Measurements from ENCODE around the gene CHST11. TPM values are rescaled to one million over a fixed set of nuclear protein-coding genes. Genes with fewer than 3 reads are reported as not detected.

CHST11 gene
- total RNA-seq, 2 donors from 2014 or later, result 4.6 to 14.5 TPM

- intact Hi-C loops (cut with DNase I), result no loop called here
- no peaks in the 10 kb centered on the region for H3K9me3 ChIP-seq
- no peaks in the 10 kb centered on the region for H3K27me3 ChIP-seq
- H3K4me3 ChIP-seq, result no peak overlapping the region
- no peaks in the 10 kb centered on the region for H3K36me3 ChIP-seq (replicated peaks in 1 of 2; ENCODE audit: insufficient read depth in 1 of 2, low read depth in 2 of 2)
- 82 to 87% methylated on average over 4 of the region's 4 CpGs for WGBS, 2 donors
- TF ChIP-seq CTCF (IDR thresholded peaks at IDR 0.05), result no peak
- no peak for TF ChIP-seq POLR2A (IDR thresholded peaks at IDR 0.05)
- no peak overlapping the region for H3K27ac ChIP-seq
- DNase-seq (no peak), ATAC-seq (no peak)
- H3K4me1 ChIP-seq, result no peaks in the 10 kb centered on the region
Observed at GRCh38 chr12:104472748-104473147, 16.0 kb downstream of the CHST11 start.

GRCh38 chr12:104473374-104473983, 16.7 kb downstream of the CHST11 start:
- 67 to 75% methylated on average over 10 of the region's 10 CpGs for WGBS, 2 donors
- Histone ChIP-seq H3K27ac (no peak overlapping the region), H3K27me3 (no peaks in the 10 kb centered on the region), H3K4me3 (no peak overlapping the region), H3K36me3 (replicated peaks in 1 of 2; ENCODE audit: insufficient read depth in 1 of 2, low read depth in 2 of 2) (no peaks in the 10 kb centered on the region), H3K9me3 (no peaks in the 10 kb centered on the region), H3K4me1 (no peaks in the 10 kb centered on the region)
- TF ChIP-seq POLR2A (IDR thresholded peaks at IDR 0.05) (no peak), CTCF (IDR thresholded peaks at IDR 0.05) (no peak)
- DNase-seq (no peak), ATAC-seq (no peak)
- intact Hi-C loops (cut with DNase I), result no loop called here

GRCh38 chr12:104475271-104475670, 18.5 kb downstream of the CHST11 start:
- H3K27me3 ChIP-seq, result no peaks in the 10 kb centered on the region
- intact Hi-C loops (cut with DNase I), result no loop called here
- no peak overlapping the region for H3K27ac ChIP-seq
- WGBS, 2 donors, result 29 to 63% methylated on average over 1 of the region's 1 CpG
- no peak for ATAC-seq
- TF ChIP-seq POLR2A (IDR thresholded peaks at IDR 0.05) (no peak), CTCF (IDR thresholded peaks at IDR 0.05) (no peak)
- no peak for DNase-seq
- H3K4me3 ChIP-seq, result no peak overlapping the region
- no peaks in the 10 kb centered on the region for H3K9me3 ChIP-seq
- no peaks in the 10 kb centered on the region for H3K36me3 ChIP-seq (replicated peaks in 1 of 2; ENCODE audit: insufficient read depth in 1 of 2, low read depth in 2 of 2)
- H3K4me1 ChIP-seq, result no peaks in the 10 kb centered on the region

- H3K4me3 ChIP-seq, result no peak overlapping the region
- H3K27me3 ChIP-seq, result no peaks in the 10 kb centered on the region
- 75 to 85% methylated on average over 6 of the region's 6 CpGs for WGBS, 2 donors
- DNase-seq, result no peak
- no peak for ATAC-seq
- H3K4me1 ChIP-seq, result peaks cover 6% of the 10 kb centered on the region
- TF ChIP-seq CTCF (IDR thresholded peaks at IDR 0.05) (no peak), POLR2A (IDR thresholded peaks at IDR 0.05) (no peak)
- intact Hi-C loops (cut with DNase I), result no loop called here
- H3K36me3 ChIP-seq (replicated peaks in 1 of 2; ENCODE audit: insufficient read depth in 1 of 2, low read depth in 2 of 2), result no peaks in the 10 kb centered on the region
- no peaks in the 10 kb centered on the region for H3K9me3 ChIP-seq
- peak overlapping the region in 1 of 4 donors; percentile 53 for H3K27ac ChIP-seq
Observed at GRCh38 chr12:104477510-104478390, 21.0 kb downstream of the CHST11 start.
